Astrocyte (in vitro differentiated cells and primary cell): Measurements from ENCODE around the gene UGT3A1.

Experiments
- CTCF ChIP-seq: IDR thresholded peaks from 2 replicates; pipeline ENCODE4 v1.5.1; 2011; ENCODE audit warnings: low read depth, mild to moderate bottlenecking, inconsistent platforms, low read length, moderate library complexity; ENCODE audit not compliant: insufficient read depth
- EZH2 ChIP-seq: IDR thresholded peaks from 2 replicates; pipeline ENCODE4 v1.6.1; 2012; ENCODE audit warnings: mild to moderate bottlenecking, low read length, inconsistent platforms; ENCODE audit not compliant: insufficient read depth

- TF ChIP-seq EZH2 (no peak), CTCF (peak; percentile 82)
Measured at GRCh38 chr5:35926389-35927051, 64.7 kb downstream of the UGT3A1 start.
